ENCODE measurements around the gene SPAG8.
A peak's percentile ranks its signal among the peaks of the same experiment; 100 is the strongest.

SPAG8 gene

GRCh38 chr9:35812025-35812602 lies at the start of gene SPAG8:
SPAG8 (minus strand) TSS chr9:35812262; CDS start chr9:35812147, 115 bp downstream.
- DNase-seq: peak; percentile 91 to 94

GRCh38 chr9:35861161-35861897 lies 49.3 kb upstream of the SPAG8 start:
- no peak for DNase-seq

GRCh38 chr9:35859990-35860339 lies 47.9 kb upstream of the SPAG8 start:
- no peak for DNase-seq

GRCh38 chr9:35859310-35859989 lies 47.4 kb upstream of the SPAG8 start:
- DNase-seq: peak in 1 of 2 experiments; percentile 24

GRCh38 chr9:35858458-35858857 lies 46.4 kb upstream of the SPAG8 start:
- peak in 1 of 2 experiments; percentile 1 for DNase-seq

GRCh38 chr9:35856882-35857281 lies 44.8 kb upstream of the SPAG8 start:
- DNase-seq: peak; percentile 4

GRCh38 chr9:35856206-35856605 lies 44.1 kb upstream of the SPAG8 start:
- peak in 1 of 2 experiments; percentile 4 for DNase-seq

- peak; percentile 0 to 2 for DNase-seq
These were observed 42.2 kb upstream of the SPAG8 start for GRCh38 chr9:35854091-35854762.

- peak in 1 of 2 experiments; percentile 5 for DNase-seq
These were observed 41.1 kb upstream of the SPAG8 start for GRCh38 chr9:35852876-35853865.

GRCh38 chr9:35852267-35852815 lies 40.3 kb upstream of the SPAG8 start:
- peak in 1 of 2 experiments; percentile 4 for DNase-seq

GRCh38 chr9:35847792-35848572 lies 35.9 kb upstream of the SPAG8 start:
- peak; percentile 52 to 65 for DNase-seq

- DNase-seq: no peak
These were observed 34.0 kb upstream of the SPAG8 start for GRCh38 chr9:35845824-35846771.

GRCh38 chr9:35844628-35845270 lies 32.7 kb upstream of the SPAG8 start:
- DNase-seq: no peak

- DNase-seq: no peak
These were observed 30.7 kb upstream of the SPAG8 start for GRCh38 chr9:35842795-35843194.

- DNase-seq: no peak
These were observed 30.1 kb upstream of the SPAG8 start for GRCh38 chr9:35842020-35842745.

- no peak for DNase-seq
These were observed 29.5 kb upstream of the SPAG8 start for GRCh38 chr9:35841645-35841900.

- DNase-seq: no peak
These were observed 29.0 kb upstream of the SPAG8 start for GRCh38 chr9:35840881-35841644.

GRCh38 chr9:35839926-35840325 lies 27.9 kb upstream of the SPAG8 start:
- DNase-seq: no peak
